Neuronal stem cell (in vitro differentiated cells): Measurements from ENCODE around the gene CCDC3.
A peak's percentile ranks its signal among the peaks of the same experiment; 100 is the strongest.

ENCODE experiments used
- DNase-seq: peaks from one replicate; pipeline ENCODE4 v3.0.0-alpha.2; 2013; ENCODE audit warnings: low spot score
- H2AFZ ChIP-seq: one replicate; pipeline ENCODE4 v1.6.1; 2013; ENCODE audit warnings: mild to moderate bottlenecking, low read length, inconsistent platforms
- H2AK5ac ChIP-seq: 2 replicates; pipeline ENCODE4 v1.6.1; 2013; ENCODE audit warnings: low read depth, mild to moderate bottlenecking, inconsistent platforms, low read length, moderate library complexity, mixed read lengths
- H2BK120ac ChIP-seq: 2 replicates; pipeline ENCODE4 v1.6.1; 2013; ENCODE audit warnings: low read depth, mild to moderate bottlenecking, inconsistent platforms, low read length, moderate library complexity, mixed read lengths
- H2BK12ac ChIP-seq: one replicate; pipeline ENCODE4 v1.6.1; 2013; ENCODE audit warnings: low read length, inconsistent platforms
- H2BK15ac ChIP-seq: 2 replicates; pipeline ENCODE4 v1.6.1; 2013; ENCODE audit warnings: mild to moderate bottlenecking, low read length, inconsistent platforms, mixed read lengths
- H2BK5ac ChIP-seq: one replicate; pipeline ENCODE4 v1.6.1; 2013; ENCODE audit warnings: inconsistent platforms, mild to moderate bottlenecking, low read length, moderate library complexity
- H3K14ac ChIP-seq: one replicate; pipeline ENCODE4 v1.6.1; 2013; ENCODE audit warnings: low read length, inconsistent platforms
- H3K18ac ChIP-seq: 2 replicates; pipeline ENCODE4 v1.6.1; 2013; ENCODE audit warnings: low read length, inconsistent platforms
- H3K23ac ChIP-seq: 2 replicates; pipeline ENCODE4 v1.6.1; 2013; ENCODE audit warnings: low read depth, mild to moderate bottlenecking, mixed read lengths, low read length, inconsistent platforms; ENCODE audit not compliant: poor library complexity
- H3K27ac ChIP-seq: replicated peaks from 3 replicates; pipeline ENCODE4 v1.5.1; 2013; ENCODE audit warnings: low read length, inconsistent platforms
- H3K27me3 ChIP-seq, 3 experiments: 2 replicates each; pipeline ENCODE4 v1.6.1; 2013; ENCODE audit warnings: low read length in 3 of 3, mild to moderate bottlenecking in 2 of 3, inconsistent platforms in 1 of 3, low read depth in 1 of 3, mixed read lengths in 1 of 3, moderate library complexity in 1 of 3; ENCODE audit not compliant: control insufficient read depth in 3 of 3, insufficient read depth in 3 of 3
- H3K36me3 ChIP-seq, 2 donors: replicated peaks in 1 of 2; 2 replicates each; pipeline ENCODE4 v1.6.1; 2013; ENCODE audit warnings: low read length in 2 of 2; ENCODE audit not compliant: control insufficient read depth in 2 of 2, insufficient read depth in 2 of 2
- H3K4ac ChIP-seq: 2 replicates; pipeline ENCODE4 v1.6.1; 2013; ENCODE audit warnings: inconsistent platforms, mild to moderate bottlenecking, low read length, moderate library complexity
- H3K4me1 ChIP-seq, 2 donors: 1 replicate in 1 of 2; 2 replicates in 1 of 2; pipeline ENCODE4 v1.6.1; 2013; ENCODE audit warnings: low read length in 2 of 2, low read depth in 1 of 2; ENCODE audit not compliant: control insufficient read depth in 2 of 2, insufficient read depth in 1 of 2
- H3K4me2 ChIP-seq: one replicate; pipeline ENCODE4 v1.6.1; 2013; ENCODE audit warnings: mild to moderate bottlenecking, low read length, inconsistent platforms; ENCODE audit not compliant: insufficient read depth, poor library complexity, severe bottlenecking
- H3K4me3 ChIP-seq, 2 donors: 2 replicates each; pipeline ENCODE4 v1.5.1; 2013; ENCODE audit warnings: low read length in 2 of 2, mild to moderate bottlenecking in 2 of 2, inconsistent platforms in 1 of 2, moderate library complexity in 1 of 2
- H3K79me1 ChIP-seq: one replicate; pipeline ENCODE4 v1.6.1; 2013; ENCODE audit warnings: low read depth, mild to moderate bottlenecking, inconsistent platforms, low read length, moderate library complexity
- H3K9ac ChIP-seq: one replicate; pipeline ENCODE4 v1.6.1; 2013; ENCODE audit warnings: mild to moderate bottlenecking, low read depth, low read length, inconsistent platforms; ENCODE audit not compliant: poor library complexity
- H3K9me3 ChIP-seq, 2 donors: replicated peaks in 1 of 2; 2 replicates each; pipeline versions ENCODE3 to v1.6.1; 2013; ENCODE audit warnings: low read length in 2 of 2, mild to moderate bottlenecking in 2 of 2, inconsistent platforms in 1 of 2, low read depth in 1 of 2, mixed read lengths in 1 of 2, moderate library complexity in 1 of 2; ENCODE audit not compliant: control insufficient read depth in 2 of 2, insufficient read depth in 1 of 2
- H4K8ac ChIP-seq: one replicate; pipeline ENCODE4 v1.6.1; 2013; ENCODE audit warnings: low read depth, mild to moderate bottlenecking, inconsistent platforms, low read length, moderate library complexity
- H4K91ac ChIP-seq: one replicate; pipeline ENCODE4 v1.6.1; 2013; ENCODE audit warnings: low read length, low read depth, mild to moderate bottlenecking, inconsistent platforms; ENCODE audit not compliant: poor library complexity
- WGBS, 2 donors: extraction: QIAGEN DNeasy Blood & Tissue Kit; methylation state at CpG; one replicate each; pipeline ENCODE4 v1.1.7; 2013; ENCODE audit warnings: missing lambda C conversion rate in 2 of 2, mixed read lengths in 1 of 2; ENCODE audit not compliant: insufficient read length in 2 of 2, insufficient replicate concordance in 1 of 2; ENCODE audit errors: extremely low coverage in 2 of 2; 5-methylcytosine and 5-hydroxymethylcytosine counted together

Gene CCDC3

DNA sequence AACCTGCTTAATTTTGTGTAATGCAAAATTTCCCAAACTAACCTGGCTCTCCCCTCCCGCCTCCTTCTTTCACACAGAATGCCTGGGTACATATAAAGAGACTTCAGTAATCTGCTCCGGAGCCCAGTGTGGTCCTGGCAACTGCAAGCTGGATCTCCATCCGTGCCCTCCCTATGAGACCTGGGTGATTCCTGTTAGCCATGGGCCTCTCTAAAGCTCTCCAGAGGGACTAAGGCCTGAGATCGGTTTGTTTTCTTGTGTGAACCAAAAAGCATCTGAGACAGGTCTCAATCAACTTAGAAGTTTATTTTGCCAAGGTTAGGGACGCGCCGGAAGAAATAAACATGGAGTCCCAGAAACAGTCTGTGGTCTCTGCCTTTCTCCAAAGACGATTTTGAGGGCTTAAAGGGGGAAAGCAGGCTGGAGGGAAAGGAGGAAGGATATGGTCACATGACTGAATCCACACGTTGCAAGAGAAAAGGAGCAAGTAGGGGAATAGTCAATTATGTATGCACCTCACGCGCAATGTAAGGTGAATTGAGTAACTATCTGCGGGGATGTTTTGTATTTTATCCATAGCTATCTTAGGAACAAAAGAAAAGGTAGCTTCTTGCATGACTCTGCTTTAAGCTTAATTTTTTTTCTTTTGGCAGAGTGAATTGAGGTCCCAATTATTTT is 46.2 kb upstream of the CCDC3 start:
- H3K9me3 ChIP-seq = no peaks in the 10 kb centered on the region
- H3K27ac ChIP-seq = no peak overlapping the region
- no peak overlapping the region for H3K14ac ChIP-seq
- no peak overlapping the region for H2BK5ac ChIP-seq
- no peaks in the 10 kb centered on the region for H3K27me3 ChIP-seq
- no peak overlapping the region for H3K9ac ChIP-seq
- H3K23ac ChIP-seq = no peak overlapping the region
- peak overlapping the region; percentile 64 for H2AFZ ChIP-seq
- DNase-seq = no peak
- H3K4me1 ChIP-seq = peaks cover 0 to 4% of the 10 kb centered on the region in 2 donors
- H3K4me2 ChIP-seq = no peak overlapping the region
- H3K18ac ChIP-seq = no peak overlapping the region
- WGBS, 2 donors = no CpG with 5 or more reads among the region's 12 CpGs
- no peak overlapping the region for H2AK5ac ChIP-seq
- no peaks in the 10 kb centered on the region for H3K79me1 ChIP-seq
- no peak overlapping the region for H2BK15ac ChIP-seq
- H4K91ac ChIP-seq = no peak overlapping the region
- no peak overlapping the region for H3K4me3 ChIP-seq
- H2BK120ac ChIP-seq = no peak overlapping the region
- H3K36me3 ChIP-seq = no peaks in the 10 kb centered on the region
- H2BK12ac ChIP-seq = no peak overlapping the region
- no peak overlapping the region for H4K8ac ChIP-seq
- H3K4ac ChIP-seq = no peak overlapping the region

DNA sequence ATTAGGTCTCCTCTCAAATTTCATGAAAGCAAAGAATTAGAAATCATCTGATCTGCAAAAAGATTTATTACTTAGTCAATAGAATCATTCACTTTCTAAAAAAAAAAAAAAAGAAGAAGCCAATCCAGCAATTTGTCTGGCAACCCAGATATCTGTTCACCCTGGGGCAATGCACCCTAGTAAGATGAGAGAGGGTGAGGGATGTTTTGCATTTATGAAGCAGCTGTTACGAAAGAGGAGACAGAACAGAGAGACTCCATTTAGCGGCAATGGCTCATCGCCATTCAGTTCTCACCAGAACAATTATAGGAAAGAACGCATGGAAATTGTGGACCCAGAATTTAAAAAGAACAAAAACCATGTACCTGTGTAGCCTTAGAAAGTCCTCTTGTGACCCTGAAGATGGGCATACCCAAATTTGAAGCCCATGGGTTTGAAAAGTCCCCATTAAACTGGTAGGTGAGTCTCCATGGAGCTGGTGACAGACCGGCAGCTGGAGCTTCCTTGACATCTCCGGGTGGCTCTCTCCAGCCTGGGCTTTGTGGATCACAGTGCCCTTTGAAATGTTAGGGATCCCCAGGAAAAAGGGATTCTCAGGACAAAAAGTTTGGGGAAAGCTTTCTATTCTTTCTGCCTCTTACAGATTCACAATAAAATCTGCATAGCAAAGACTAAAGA is 45.5 kb upstream of the CCDC3 start:
- no peak overlapping the region for H3K4me2 ChIP-seq
- no peak overlapping the region for H2BK120ac ChIP-seq
- no peak overlapping the region for H2BK15ac ChIP-seq
- peaks cover 0 to 4% of the 10 kb centered on the region in 2 donors for H3K4me1 ChIP-seq
- H3K79me1 ChIP-seq = no peaks in the 10 kb centered on the region
- no peak overlapping the region for H2AFZ ChIP-seq
- H2BK12ac ChIP-seq = no peak overlapping the region
- no peak overlapping the region for H4K8ac ChIP-seq
- no peaks in the 10 kb centered on the region for H3K36me3 ChIP-seq
- no peak overlapping the region for H2AK5ac ChIP-seq
- H3K23ac ChIP-seq = no peak overlapping the region
- no peak overlapping the region for H3K9ac ChIP-seq
- no peak overlapping the region for H3K18ac ChIP-seq
- DNase-seq = no peak
- no peak overlapping the region for H2BK5ac ChIP-seq
- H3K14ac ChIP-seq = no peak overlapping the region
- H3K9me3 ChIP-seq = no peaks in the 10 kb centered on the region
- no CpG with 5 or more reads among the region's 6 CpGs for WGBS, 2 donors
- no peak overlapping the region for H3K4ac ChIP-seq
- no peaks in the 10 kb centered on the region for H3K27me3 ChIP-seq
- H4K91ac ChIP-seq = no peak overlapping the region
- H3K27ac ChIP-seq = no peak overlapping the region
- no peak overlapping the region for H3K4me3 ChIP-seq

DNA sequence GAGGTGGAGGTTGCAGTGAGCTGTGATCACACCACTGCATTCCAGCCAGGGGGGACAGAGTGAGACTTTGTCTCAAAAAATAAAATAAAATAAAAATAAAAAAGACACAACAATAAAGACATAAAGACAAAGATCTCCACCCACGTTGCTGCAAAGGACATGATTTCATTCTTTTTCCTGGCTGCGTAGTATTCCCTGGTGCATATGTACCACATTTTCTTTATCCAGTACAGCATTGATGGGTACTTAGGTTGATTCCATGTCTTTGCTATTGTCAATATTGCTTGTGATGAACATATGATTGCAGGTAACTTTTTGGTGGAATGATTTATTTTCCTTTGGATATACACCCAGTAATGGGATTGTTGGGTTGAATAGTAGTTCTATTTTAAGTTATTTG is 42.0 kb upstream of the CCDC3 start:
- Histone ChIP-seq H3K27me3 (no peaks in the 10 kb centered on the region), H4K91ac (no peak overlapping the region), H3K23ac (no peak overlapping the region), H3K4me3 (no peak overlapping the region), H3K18ac (no peak overlapping the region), H3K9ac (no peak overlapping the region), H2BK120ac (no peak overlapping the region), H2AK5ac (no peak overlapping the region), H3K4me2 (no peak overlapping the region), H3K36me3 (no peaks in the 10 kb centered on the region), H3K4me1 (no peaks in the 10 kb centered on the region), H3K79me1 (no peaks in the 10 kb centered on the region), H2AFZ (no peak overlapping the region), H3K4ac (no peak overlapping the region), H2BK12ac (no peak overlapping the region), H2BK5ac (no peak overlapping the region), H3K14ac (no peak overlapping the region), H2BK15ac (no peak overlapping the region), H3K9me3 (no peaks in the 10 kb centered on the region), H3K27ac (no peak overlapping the region), H4K8ac (no peak overlapping the region)
- WGBS, 2 donors = no CpG with 5 or more reads among the region's 2 CpGs
- DNase-seq = no peak

DNA sequence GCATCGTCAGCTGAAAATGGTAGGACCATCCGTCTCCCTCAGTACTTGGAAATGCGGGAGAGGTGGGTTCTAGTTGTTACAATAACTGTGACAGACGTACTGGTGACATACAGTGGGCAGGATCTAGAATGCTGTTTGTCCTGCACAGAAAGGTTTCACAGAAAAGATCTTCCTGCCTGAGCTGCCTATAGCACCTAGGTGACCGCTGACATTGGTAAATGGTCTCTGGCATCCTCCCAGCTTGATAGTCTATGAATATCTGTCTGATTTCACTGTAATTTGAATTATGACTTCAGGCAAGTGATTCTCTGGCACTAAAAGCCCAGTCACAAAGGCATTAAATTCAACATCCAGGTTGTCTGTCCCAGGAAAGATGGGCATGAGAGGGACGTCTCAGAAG is 38.2 kb upstream of the CCDC3 start:
- Histone ChIP-seq H4K91ac (no peak overlapping the region), H3K18ac (no peak overlapping the region), H2BK15ac (no peak overlapping the region), H4K8ac (no peak overlapping the region), H3K4me3 (no peak overlapping the region), H3K23ac (no peak overlapping the region), H3K27me3 (no peaks in the 10 kb centered on the region), H3K79me1 (no peaks in the 10 kb centered on the region), H2BK5ac (no peak overlapping the region), H3K36me3 (no peaks in the 10 kb centered on the region), H3K4me1 (no peaks in the 10 kb centered on the region), H3K4ac (no peak overlapping the region), H3K9me3 (no peaks in the 10 kb centered on the region), H2AFZ (no peak overlapping the region), H2AK5ac (no peak overlapping the region), H2BK120ac (no peak overlapping the region), H3K27ac (no peak overlapping the region), H3K4me2 (no peak overlapping the region), H3K14ac (no peak overlapping the region), H3K9ac (no peak overlapping the region), H2BK12ac (no peak overlapping the region)
- WGBS, 2 donors = no CpG with 5 or more reads among the region's 6 CpGs
- DNase-seq = no peak
